ENCODE data around the gene DNAH14. TPM values are rescaled to one million over a fixed set of nuclear protein-coding genes. Genes with fewer than 3 reads are reported as not detected.
"Not testable (repeated sequence)": the region's sequence is repeated elsewhere in the genome, so short reads cannot be mapped to it uniquely, and the experiment has no call there.

DNAH14 gene
- total and polyA plus RNA-seq, 2 donors from 2014 or later = 6.6 to 25.1 TPM

DNA sequence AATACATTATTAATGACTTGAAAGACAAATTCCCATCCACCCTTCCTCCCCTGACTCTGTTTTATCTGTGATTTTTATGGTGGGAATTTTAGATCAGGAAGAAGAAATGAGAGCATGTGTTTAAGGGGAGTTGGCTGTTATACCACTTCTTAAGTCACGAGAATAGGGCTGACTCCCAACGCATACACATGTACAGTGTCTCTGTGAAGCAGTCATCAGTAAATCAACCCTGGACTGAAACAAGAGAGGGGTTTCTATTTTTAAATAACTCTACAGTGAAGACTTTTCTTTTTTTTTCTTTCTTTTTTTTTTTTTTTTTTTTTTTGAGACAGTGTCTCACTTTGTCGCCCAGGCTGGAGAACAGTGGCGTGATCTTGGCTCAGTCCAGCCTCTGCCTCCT lies 392.3 kb downstream of the DNAH14 start:
- Histone ChIP-seq H3K4me3 (ENCODE audit: low read length in 3 of 3) (no peak overlapping the region), H3K36me3 (ENCODE audit: control insufficient read depth in 2 of 3, insufficient read depth in 3 of 3, low read length in 3 of 3) (no peaks in the 10 kb centered on the region), H3K27ac (ENCODE audit: low read depth in 2 of 2, low read length in 2 of 2) (no peak overlapping the region), H3K9ac (ENCODE audit: low read length in 3 of 3) (no peak overlapping the region), H3K27me3 (ENCODE audit: control insufficient read depth, insufficient read depth, low read length) (no peaks in the 10 kb centered on the region), H3K4me1 (ENCODE audit: control insufficient read depth in 2 of 3, insufficient read depth in 2 of 3, low read depth in 1 of 3, low read length in 3 of 3) (no peaks in the 10 kb centered on the region), H3K9me3 (ENCODE audit: control insufficient read depth in 2 of 3, insufficient read depth in 1 of 3, low read length in 3 of 3) (no peaks in the 10 kb centered on the region)
- intact Hi-C loops (cut with DNase I) = no loop called here
- TF ChIP-seq, protein P1, sequence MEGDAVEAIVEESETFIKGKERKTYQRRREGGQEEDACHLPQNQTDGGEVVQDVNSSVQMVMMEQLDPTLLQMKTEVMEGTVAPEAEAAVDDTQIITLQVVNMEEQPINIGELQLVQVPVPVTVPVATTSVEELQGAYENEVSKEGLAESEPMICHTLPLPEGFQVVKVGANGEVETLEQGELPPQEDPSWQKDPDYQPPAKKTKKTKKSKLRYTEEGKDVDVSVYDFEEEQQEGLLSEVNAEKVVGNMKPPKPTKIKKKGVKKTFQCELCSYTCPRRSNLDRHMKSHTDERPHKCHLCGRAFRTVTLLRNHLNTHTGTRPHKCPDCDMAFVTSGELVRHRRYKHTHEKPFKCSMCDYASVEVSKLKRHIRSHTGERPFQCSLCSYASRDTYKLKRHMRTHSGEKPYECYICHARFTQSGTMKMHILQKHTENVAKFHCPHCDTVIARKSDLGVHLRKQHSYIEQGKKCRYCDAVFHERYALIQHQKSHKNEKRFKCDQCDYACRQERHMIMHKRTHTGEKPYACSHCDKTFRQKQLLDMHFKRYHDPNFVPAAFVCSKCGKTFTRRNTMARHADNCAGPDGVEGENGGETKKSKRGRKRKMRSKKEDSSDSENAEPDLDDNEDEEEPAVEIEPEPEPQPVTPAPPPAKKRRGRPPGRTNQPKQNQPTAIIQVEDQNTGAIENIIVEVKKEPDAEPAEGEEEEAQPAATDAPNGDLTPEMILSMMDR (IDR thresholded peaks at IDR 0.05; ENCODE audit: borderline replicate concordance, extremely low read depth, insufficient read depth) = no peak
- FAIRE-seq (no peak), DNase-seq (no peak)

DNA sequence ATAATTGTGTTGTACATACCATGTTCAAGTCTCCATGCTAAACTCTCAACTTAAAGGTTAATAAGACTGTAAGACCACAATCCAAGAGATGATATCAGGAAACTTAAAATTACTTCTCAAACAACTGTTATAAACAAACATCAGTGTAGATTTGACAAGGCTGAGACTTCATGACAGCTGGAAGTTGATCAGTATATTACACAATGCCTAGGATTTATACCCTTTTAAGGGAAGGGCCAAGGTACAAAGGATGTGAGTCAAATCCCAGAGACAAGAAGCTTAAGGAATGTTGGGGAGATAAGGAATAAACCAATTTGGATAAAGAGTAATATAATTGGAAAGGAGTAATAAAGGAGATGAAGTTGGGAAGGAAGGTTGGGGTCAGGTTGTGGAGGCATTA lies 399.6 kb downstream of the DNAH14 start:
- Histone ChIP-seq H3K36me3 (ENCODE audit: control insufficient read depth in 2 of 3, insufficient read depth in 3 of 3, low read length in 3 of 3) (no peaks in the 10 kb centered on the region), H3K4me1 (ENCODE audit: control insufficient read depth in 2 of 3, insufficient read depth in 2 of 3, low read depth in 1 of 3, low read length in 3 of 3) (no peaks in the 10 kb centered on the region), H3K9me3 (ENCODE audit: control insufficient read depth in 2 of 3, insufficient read depth in 1 of 3, low read length in 3 of 3) (no peaks in the 10 kb centered on the region), H3K4me3 (ENCODE audit: low read length in 3 of 3) (no peak overlapping the region), H3K27ac (ENCODE audit: low read depth in 2 of 2, low read length in 2 of 2) (no peak overlapping the region), H3K27me3 (ENCODE audit: control insufficient read depth, insufficient read depth, low read length) (no peaks in the 10 kb centered on the region), H3K9ac (ENCODE audit: low read length in 3 of 3) (no peak overlapping the region)
- intact Hi-C loops (cut with DNase I) = no loop called here
- no peak for DNase-seq
- TF ChIP-seq, protein P1 (IDR thresholded peaks at IDR 0.05; ENCODE audit: borderline replicate concordance, extremely low read depth, insufficient read depth) = no peak
- FAIRE-seq = no peak

DNA sequence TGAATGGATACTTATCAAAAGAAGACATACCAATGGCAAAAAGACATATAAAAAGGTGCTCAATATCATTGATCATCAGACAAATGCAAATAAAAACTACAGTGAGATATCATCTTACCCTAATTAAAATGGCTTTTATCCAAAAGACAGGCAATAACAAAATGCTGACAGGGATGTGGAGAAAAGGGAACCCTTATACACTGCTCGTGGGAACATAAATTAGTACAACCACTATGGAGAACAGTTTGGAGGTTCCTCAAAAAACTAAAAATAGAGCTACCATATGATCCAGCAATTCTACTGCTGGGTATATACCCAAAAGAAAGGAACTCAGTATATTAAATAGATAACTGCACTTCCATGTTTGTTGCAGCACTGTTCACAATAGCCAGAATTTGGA lies 400.5 kb downstream of the DNAH14 start:
- H3K9ac ChIP-seq (ENCODE audit: low read length in 3 of 3); H3K4me1 ChIP-seq (ENCODE audit: control insufficient read depth in 2 of 3, insufficient read depth in 2 of 3, low read depth in 1 of 3, low read length in 3 of 3); H3K9me3 ChIP-seq (ENCODE audit: control insufficient read depth in 2 of 3, insufficient read depth in 1 of 3, low read length in 3 of 3); H3K36me3 ChIP-seq (ENCODE audit: control insufficient read depth in 2 of 3, insufficient read depth in 3 of 3, low read length in 3 of 3); intact Hi-C loops (cut with DNase I); DNase-seq; H3K27me3 ChIP-seq (ENCODE audit: control insufficient read depth, insufficient read depth, low read length); H3K4me3 ChIP-seq (ENCODE audit: low read length in 3 of 3); H3K27ac ChIP-seq (ENCODE audit: low read depth in 2 of 2, low read length in 2 of 2); FAIRE-seq: not testable (repeated sequence)

DNA sequence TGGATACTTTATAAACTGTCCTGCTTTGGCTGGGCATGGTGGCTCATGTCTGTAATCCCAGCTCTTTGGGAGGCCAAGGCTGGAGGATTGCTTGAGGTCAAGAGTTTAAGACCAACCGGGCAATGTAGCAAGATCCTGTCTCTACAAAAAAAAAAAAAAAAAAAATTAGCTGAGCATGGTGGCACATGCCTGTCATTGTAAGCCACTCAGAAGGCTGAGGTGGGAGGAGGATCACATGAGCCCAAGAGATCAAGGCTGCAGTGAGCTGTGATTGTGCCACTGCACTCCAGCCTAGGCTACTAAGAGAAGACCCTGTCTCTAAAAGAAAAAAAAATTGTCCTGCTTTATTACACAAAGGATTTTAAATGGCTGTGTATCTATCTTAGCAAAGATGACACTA lies 403.2 kb downstream of the DNAH14 start:
- peaks cover 0 to 2% (median 0%) of the 10 kb centered on the region in 3 donors for H3K4me1 ChIP-seq (ENCODE audit: control insufficient read depth in 2 of 3, insufficient read depth in 2 of 3, low read depth in 1 of 3, low read length in 3 of 3)
- no peak overlapping the region for H3K27ac ChIP-seq (ENCODE audit: low read depth in 2 of 2, low read length in 2 of 2)
- DNase-seq (no peak), FAIRE-seq (no peak)
- intact Hi-C loops (cut with DNase I) = no loop called here
- peaks cover 3% of the 10 kb centered on the region for H3K27me3 ChIP-seq (ENCODE audit: control insufficient read depth, insufficient read depth, low read length)
- no peak overlapping the region for H3K4me3 ChIP-seq (ENCODE audit: low read length in 3 of 3)
- TF ChIP-seq, protein P1 (IDR thresholded peaks at IDR 0.05; ENCODE audit: borderline replicate concordance, extremely low read depth, insufficient read depth) = no peak
- peaks cover 0 to 2% (median 0%) of the 10 kb centered on the region in 3 donors for H3K9me3 ChIP-seq (ENCODE audit: control insufficient read depth in 2 of 3, insufficient read depth in 1 of 3, low read length in 3 of 3)
- H3K36me3 ChIP-seq (ENCODE audit: control insufficient read depth in 2 of 3, insufficient read depth in 3 of 3, low read length in 3 of 3) = peaks cover 0 to 2% (median 0%) of the 10 kb centered on the region in 3 donors
- H3K9ac ChIP-seq (ENCODE audit: low read length in 3 of 3) = no peak overlapping the region

DNA sequence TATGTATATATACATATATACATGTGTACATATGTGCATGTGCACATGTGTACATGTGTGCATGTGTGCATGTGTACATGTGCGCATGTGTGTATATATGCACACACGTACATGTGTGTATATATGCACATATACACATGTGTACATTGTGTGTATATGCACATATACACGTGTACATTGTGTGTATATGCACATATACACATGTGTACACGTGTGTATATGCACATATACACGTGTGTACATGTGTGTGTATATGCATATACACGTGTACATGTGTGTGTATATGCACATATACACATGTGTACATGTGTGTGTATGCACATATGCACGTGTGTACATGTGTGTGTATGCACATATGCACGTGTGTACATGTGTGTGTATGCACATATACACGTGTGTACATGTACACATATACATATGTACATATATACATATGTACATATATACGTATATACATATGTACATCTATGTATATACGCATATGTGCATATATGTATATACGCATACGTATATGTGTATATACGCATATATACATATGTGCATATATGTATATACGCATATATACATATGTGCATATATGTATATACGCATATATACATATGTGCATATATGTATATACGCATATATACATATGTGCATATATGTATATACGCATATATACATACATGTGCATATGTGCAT lies 405.8 kb downstream of the DNAH14 start:
- H3K36me3 ChIP-seq (ENCODE audit: control insufficient read depth in 2 of 3, insufficient read depth in 3 of 3, low read length in 3 of 3); H3K4me1 ChIP-seq (ENCODE audit: control insufficient read depth in 2 of 3, insufficient read depth in 2 of 3, low read depth in 1 of 3, low read length in 3 of 3); H3K27ac ChIP-seq (ENCODE audit: low read depth in 2 of 2, low read length in 2 of 2); H3K9me3 ChIP-seq (ENCODE audit: control insufficient read depth in 2 of 3, insufficient read depth in 1 of 3, low read length in 3 of 3); FAIRE-seq; intact Hi-C loops (cut with DNase I); H3K4me3 ChIP-seq (ENCODE audit: low read length in 3 of 3); H3K9ac ChIP-seq (ENCODE audit: low read length in 3 of 3); H3K27me3 ChIP-seq (ENCODE audit: control insufficient read depth, insufficient read depth, low read length); DNase-seq: not testable (repeated sequence)
